OCI-M1 (cell line): ENCODE results near the gene LRFN2.

ENCODE experiments used
- DNase-seq: peaks from one replicate; lab custom pipeline; 2025; lab: John Stamatoyannopoulos, UW

Gene LRFN2

DNA sequence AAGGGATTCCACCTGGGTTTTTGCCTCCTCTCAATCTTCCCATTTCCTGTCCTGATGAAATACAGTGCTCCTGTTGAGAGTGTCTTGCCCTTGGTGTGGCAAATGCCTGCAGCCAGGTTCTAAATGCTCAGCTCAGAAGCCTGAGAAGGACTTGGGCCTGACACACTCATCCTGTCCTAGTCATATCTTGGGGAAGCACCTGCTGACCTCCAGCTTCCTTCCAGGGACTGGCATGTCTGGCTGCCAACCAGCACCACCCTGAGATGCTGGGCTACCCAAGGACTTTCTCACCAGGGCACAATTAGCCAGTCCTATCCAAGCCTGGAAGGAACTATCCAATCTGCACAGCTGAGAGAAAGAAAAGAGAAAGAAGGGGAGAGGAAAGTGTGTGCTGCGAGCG, 43.4 kb downstream of the LRFN2 start:
- DNase-seq, result no peak

DNA sequence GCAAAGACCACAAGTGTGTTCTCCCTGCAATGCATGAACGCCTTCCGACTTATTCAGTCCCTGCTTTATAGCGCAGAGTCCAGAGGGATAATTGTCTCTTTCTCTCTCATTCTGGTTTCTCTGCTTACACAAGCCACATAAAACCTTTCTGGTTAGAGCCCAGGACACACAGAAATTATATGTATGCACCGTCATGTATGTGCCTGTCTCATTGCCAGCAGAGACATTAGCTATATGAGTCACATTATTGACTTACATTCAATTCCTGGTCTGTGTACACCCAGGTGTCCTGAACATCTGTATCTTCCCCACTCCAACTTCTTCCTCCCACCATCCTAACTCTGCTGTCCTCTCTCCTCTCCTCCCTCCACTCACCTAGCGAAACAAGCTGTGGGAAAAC, 44.0 kb downstream of the LRFN2 start:
- DNase-seq, result no peak

DNA sequence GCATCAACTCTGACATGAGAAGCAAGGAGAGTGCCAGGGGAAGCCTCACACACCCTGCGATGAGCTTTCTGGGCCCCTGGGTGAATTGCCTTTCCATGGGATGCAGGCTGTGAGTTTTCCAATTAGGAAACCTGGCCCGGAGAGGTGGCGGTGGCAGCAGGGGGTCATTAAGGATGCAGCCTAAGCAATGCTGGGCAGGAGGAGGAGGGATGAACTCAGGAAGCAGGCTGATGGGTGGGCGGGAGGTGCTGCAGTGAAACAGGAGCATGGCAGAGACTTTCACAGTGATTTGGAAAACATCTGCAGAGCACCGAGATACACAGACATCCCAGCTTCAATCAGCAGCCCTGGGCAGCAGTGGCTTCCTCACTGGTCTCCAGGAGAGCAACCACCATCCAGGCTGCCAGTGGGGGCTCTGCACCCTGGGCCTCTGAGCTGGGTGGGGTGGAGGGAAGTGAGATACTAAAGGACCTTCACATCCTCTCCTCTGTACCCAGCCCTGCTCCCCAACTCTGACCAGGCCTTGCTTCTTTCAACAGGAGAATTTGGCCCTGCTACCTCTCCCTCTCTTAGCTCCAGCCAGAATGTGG, 44.9 kb downstream of the LRFN2 start:
- no peak for DNase-seq

DNA sequence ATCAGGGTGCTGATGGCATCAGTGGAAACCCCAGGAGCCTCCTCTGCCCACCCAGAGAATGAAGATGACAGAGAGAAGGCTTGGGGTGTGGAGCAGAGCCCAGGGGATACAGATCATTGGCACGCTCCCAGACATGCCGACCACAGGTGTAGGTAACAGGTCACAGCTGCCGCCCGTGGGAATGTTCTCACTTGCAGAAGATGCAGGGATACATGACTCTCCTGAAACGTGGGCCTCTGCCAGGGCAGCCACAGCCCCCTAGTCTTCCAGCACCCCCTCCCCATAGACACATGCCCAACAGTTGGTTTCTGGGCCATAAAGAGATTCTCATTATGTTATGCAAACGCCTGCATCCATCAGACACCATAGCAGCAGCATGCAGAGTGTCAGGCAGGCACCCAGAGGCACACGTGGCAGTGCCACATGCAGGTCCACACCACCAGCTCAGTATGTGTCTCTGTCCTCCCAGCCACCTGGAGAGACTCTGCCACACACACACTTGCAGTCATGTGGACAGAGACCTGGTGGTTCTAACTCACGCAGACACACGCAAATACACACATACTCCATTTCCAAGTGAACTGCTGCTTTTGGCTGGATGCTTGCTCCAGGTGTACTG, 45.5 kb downstream of the LRFN2 start:
- DNase-seq, result no peak

DNA sequence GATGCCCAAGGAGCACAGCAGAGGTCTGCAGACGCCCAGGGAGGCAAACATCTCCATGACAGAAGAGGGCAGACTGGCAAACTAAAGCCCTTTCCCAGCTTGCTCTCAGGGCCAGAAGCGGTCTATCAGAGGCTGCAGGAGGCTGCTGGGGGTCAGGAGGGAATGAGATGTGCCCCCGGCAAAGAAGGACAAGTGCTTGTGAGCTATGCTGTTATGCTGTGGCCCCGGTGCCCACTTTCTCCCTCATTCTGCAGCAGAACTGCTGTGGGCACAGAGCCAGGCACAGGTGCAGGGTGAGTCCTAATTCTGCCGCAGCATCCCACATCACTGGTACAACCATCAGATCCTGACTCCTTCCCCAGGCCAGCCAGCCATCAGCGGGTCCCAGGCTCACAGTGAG, 46.4 kb downstream of the LRFN2 start:
- no peak for DNase-seq

DNA sequence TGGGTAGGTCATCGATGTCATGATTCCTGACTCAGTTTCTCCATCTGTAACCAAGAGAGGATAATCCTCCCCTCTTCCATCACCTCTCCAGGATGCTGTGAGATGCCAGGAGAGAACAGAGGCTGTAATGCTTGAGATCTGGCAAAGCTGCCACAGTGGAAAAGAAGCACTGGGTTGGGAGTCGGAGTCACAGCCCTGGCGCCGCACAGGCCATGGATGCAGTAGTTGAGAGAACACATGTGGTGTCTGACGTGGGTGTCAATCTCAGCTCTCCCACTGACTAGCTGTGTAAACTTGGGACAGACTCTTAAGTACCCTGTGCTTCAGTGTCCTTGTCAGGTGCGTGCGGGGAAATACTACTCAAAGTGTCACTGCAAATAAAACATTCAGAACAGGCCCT, 47.3 kb downstream of the LRFN2 start:
- no peak for DNase-seq

DNA sequence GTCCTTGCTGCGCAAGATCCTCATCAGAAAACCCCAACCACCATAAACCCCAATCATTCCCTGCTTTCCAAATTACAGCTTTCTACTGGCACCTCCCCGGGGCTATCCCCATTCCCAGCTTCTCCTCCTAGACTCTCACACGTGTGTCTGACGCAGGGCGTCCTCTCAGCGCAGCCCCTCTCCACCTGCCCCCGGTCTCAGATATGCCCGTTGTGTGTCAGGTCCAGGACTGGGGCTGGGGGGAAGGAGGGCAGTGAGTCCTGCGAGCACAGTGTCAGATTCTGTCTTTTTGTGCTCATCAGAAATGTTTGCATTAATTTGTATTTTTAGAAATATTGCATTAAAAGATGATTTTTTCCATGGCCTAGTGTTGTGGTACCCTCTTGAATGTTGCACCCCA, 48.6 kb downstream of the LRFN2 start:
- no peak for DNase-seq

DNA sequence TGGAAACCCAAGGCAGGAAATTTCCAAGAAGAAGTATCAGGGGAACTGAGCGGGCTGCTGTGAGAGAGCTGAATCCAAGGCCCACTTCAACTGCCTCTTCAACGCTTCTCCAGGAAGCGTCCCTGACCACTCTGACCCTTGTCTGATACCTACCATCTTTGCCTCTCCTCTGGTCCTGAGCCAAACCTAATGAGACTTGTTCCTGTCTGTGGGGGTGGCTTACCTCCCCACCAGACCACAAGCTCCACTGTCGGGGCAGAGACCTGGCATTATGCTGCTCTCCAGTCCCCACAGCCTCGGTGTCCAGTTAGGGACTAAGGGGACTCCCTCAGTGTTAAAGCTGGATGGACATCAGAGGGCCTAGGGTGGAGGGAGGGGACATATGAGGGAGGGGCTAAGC, 49.7 kb downstream of the LRFN2 start:
- no peak for DNase-seq

DNA sequence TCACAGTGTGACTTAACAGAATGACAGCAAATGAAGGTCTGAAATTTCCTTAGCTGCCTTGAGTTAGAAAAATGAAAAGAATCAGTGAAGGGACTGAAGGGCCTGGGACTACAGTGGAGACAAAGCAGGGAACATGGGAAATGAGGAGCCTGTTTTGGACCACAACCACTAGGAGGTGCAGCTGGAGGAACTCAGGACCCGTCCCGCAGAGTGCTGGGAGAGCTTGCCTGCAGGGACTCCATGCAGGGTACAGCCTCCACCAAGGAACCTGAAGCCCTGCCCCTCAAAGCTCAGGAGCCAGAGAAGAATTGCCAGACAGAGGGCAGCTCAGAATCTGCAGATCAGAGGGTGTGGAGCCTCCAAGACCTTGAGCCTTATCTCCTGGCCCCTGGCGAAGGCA, 50.7 kb downstream of the LRFN2 start:
- DNase-seq, result no peak

DNA sequence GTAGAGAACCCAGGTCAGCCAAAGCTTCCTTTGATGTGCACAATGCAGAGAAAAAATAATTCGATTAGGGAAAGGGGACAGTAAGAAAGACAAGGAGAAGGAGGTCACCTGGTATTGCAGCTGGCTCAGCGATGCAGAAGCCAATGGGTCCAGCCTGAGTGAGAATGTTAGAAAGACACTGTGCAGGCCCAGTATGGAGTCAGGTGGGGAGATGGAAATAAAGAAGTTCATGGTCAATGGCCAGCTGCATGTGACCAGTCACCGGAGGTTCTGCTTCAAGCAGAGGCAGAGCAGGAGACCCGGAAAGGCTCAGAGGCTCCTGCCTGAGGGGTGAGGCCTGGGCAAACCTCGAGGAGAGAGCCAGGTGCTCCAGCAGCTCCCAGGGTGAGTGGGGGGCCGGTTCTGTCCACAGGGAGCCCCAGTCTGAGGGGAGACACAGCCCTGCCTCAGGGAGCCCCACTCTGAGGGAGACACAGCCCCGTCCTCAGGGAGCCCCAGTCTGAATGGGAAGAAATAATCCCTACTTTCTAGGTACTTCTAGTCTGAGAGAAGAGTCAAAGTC, 51.3 kb downstream of the LRFN2 start:
- DNase-seq, result no peak

DNA sequence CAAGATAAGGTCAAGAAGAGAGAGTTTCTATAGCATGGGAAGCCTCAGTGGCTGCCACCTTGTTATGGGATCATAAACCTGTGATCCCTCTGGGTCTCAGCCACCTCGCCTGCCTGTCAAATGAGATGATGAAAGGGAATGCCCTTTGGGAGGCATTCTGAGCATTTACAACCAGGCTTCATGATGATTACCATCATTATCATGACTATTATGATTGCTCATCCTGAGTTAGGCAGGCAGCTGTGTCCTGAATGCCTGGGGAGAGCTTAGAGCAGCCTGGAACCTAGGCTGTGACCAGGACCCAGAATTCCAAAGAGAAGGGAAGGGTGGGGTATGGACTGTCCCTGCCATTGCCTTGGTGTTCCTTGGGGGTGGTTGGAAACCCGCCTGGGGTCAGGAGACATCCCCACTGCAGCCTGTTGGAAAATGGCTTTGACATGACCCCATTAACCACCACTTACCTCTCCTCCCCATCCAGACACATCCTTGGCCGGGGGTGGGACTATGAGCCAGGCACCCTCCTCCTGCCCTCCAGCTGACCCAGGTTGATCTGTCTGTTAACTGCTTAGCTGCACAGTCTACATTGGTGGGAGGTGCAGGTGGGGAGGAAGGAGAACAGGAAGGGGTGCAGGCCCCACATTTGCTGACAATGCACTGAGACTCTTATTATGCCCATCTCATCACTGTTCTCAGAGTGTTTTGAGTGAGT, 51.9 kb downstream of the LRFN2 start:
- no peak for DNase-seq

DNA sequence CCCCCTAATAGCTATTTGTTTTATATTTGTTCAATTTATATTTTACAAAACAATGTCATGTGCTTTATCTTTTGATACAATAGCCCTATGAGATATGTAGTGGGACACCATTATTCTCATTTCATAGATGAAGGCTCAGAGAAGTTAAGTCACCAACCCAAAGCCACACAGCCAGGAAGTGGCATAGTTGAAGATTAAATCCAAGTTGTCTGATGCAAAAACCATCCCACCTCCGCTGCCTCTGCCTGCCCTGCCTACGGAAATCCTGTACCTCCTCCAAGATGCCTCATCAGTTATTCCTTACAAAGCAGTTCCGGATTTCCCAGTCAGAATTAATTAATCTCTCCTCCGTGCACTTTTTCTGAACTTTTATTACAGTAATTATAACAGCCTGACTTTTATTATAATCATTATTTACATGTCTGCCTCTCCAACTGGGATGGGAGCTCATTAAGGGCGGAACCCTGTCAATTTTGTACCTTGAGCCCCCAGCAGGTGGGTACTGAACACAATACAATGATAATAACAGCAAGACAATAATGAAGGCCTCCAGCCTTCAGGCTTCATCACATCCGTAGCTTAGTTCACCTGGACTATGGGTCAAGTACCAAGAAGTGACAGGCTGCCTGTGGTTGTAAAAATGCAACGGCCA, 54.7 kb downstream of the LRFN2 start:
- DNase-seq, result no peak

DNA sequence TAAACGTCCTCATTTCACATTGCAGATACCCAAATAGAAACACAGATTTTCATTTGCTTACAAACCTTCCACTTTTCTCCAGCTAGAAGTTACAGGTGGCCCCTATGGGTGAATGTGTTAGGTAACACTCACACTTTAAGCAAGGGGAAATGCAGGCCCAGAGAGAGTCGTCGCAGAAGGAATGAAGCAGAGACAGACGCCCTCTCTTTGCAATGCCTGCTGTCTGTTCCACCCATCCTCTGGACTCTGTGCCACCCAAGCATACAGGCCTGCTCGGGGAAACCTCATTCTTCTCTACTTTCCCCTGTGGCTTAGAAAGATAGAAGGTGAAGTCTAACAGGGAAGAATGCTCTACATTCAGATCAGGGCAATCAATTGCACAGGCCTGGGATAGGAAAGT, 57.2 kb downstream of the LRFN2 start:
- DNase-seq, result no peak

DNA sequence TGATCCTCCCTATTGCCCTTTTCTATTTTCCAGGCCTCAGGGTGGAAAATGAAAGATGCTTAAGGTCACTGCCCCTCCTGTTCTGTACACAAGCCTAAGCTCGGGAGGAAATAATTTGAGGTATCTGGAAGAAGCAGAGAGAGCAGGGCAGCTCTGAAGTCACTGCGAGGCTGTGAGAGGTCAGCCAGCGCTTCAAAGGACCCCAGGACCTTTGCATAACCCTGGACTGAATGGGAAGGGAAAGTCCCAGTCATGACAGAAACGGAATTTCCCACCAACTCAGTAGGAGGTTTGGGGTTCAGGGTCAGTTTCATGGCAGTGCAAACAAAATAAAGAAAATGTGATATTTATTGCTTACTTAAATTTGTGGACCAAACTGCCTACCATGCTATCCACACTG, 58.1 kb downstream of the LRFN2 start:
- no peak for DNase-seq

DNA sequence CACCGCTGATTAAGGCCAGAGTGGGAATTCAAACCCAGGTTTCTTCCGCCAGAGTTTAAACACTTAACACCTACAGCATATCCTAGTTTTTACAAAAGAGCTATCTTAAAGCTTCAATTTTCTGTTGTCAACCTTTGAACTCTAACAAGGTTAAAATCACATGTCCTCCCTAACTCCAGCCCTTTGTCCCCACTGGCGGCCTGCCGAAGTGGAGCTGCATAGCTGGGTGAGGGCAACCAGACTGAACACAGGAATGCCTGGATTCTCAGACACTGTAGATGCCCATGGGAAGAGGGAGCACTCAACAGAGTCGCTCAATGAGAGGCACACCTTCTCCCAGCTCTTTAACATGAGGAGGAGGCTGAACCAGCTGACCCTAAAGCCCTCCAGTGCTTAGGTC, 59.1 kb downstream of the LRFN2 start:
- DNase-seq, result no peak

DNA sequence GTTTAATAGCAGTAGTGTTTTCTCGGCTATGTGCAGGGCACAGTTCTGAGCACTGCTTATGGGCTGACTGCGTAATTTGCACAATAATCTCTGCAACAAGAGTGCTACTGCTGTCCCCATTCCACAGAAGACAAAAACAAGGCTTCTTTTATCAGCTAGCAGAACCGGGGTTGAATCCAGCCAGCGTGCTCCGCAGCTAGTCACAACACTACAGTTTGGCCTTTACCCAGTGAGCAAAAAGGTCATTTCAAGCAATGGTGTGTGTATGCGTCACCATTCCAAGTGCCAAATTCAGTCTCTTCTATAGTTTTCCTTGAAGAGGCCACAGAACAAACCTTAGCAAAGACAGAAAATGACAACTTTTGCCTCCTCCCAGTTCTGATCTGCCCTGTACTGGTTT, 61.1 kb downstream of the LRFN2 start:
- DNase-seq, result no peak

DNA sequence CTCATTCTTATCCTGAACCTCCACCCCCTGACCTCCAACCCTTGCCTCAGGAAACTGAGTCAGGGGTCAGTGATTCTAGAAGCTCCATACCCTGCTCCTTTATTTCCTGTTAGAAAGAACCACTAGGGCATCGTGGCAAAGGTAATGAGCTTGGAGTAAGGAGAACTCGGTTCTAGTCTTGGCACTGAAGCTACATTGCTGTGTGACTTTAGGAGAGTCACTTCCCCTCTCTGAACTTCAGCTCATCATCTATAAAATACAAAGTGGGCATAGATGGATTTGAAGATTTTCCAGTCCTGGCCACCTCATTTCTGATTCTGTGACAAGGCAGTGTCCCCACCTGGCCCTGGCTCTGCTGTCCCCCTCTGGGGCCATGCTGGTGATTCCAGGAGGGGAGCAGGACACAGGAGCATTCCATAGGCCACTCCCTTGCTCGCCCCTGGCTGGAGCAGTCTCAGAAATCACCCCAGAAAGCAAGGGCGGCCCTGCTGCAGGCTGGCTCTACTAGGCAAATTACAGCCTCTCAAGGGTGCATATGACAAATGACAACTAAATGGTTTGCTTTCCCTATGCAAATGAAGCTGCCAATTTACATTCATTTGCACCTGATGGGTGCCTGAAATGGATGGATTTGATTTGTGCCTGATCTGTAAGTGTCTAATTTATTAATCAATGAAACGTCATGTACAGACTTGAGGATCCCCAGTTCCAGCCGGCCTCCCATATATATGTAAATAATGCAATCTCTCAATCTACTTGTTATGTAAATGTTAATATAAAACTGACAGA, 62.2 kb downstream of the LRFN2 start:
- no peak for DNase-seq

DNA sequence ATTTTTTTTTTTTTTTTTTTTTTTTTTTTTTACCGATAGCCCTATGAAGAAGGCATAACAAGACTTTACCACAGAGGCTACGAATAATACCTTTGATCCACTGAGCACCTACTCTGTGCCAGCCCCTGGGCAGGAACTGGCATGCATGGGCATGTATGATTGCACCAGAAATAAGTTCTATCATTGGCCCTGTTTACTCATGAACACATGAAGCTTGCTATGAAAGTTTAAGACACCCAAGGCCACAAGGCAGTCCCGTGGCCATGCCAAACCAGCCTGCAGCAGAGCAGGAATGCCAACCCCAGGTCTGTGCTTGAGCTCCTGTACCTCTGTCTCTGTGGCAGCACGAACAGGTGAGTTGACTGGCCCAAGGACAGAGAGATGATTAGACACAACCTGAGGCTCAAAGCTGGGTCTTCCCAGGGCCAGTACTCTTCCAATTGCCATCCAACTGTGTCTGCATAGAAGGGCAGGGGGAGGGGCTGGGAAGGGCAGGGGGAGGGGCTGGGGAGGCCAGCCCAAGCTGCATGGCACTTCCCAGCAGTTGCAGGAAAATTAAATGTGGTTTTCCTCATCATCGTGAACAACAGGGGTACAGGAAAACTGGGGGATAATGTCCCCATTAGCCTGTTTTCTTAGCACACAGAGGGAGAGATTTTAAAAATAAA, 63.5 kb downstream of the LRFN2 start:
- no peak for DNase-seq

DNA sequence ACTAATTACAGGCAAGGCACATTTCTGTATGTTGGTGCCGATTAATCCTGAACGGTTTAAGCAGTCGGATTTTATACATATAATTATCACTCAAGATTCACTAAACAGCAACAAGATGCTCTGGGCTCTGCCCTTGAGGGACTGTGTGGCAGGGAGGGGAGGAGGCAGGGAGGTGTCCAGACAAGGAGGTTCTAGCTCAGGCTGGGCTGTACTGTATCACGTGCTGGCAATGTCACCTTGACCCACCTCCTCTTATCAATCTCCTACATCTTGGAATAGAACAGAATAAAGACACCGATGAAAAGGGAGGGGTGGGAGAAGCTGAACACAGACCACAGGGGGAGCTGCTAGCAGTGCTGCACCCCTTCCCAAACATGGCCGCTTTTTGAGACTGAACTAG, 65.7 kb downstream of the LRFN2 start:
- no peak for DNase-seq

DNA sequence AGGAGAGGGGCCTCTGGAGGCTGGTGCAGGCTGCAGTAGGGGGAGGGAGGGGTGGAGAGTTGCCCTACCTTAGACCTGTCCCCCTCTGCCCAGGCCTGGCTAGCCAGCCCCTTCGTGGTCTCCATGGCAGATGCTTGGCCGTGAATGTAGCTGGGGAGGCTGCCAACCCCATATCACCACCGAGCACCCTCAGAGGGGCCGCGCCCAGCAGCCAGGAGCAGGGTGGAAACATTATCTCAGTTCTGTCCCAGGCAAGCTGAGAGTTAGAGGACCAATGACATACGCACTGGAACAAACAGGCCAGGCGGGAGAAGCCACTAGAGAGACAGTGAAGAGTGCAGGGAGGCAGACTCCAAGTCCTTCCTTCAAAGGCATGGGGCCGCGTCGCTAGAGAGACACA, 66.5 kb downstream of the LRFN2 start:
- DNase-seq, result no peak

DNA sequence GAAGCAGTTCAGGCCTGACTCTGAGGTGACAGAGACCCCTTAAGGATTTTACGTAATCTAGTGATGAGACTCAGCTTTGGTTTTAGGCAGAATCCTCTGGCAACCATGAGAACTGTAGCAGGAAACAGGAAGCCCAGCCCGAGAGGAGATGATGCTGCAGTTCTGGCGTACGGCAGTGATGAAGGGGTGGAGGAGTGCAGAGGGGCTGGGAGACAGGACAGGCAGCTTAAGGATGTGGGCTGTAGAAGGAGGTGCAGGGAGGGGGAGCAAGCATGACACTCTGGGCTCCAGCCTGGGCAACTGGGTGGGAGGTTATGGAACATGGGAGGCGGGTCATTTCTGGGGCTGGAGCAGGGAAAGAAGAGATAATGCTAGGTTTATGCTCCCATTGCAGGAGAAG, 67.1 kb downstream of the LRFN2 start:
- DNase-seq, result no peak

DNA sequence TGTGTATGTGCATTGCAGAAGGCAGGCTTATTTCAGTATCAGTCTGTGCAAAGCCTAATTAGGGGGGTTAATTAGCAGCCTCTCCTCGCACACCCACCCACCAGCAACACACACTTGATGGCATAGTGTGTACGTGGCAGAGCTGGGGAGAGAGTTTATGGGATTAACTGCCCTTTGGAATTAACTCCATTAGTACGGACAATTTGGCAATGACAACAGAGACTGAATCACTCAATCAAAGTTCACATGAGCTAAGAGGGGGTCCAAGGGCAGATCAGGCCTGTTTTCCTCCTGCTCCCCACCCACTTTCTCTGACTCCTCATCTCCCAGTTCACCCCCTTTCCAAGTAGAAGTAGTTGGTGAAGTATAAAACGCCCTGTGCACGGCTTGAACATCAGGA, 69.5 kb downstream of the LRFN2 start:
- DNase-seq, result no peak
